H7 (cell line): ENCODE results near the gene STX8. TPM values are rescaled to one million over a fixed set of nuclear protein-coding genes. Genes with fewer than 3 reads are reported as not detected.

Source experiments
- DNase-seq: peaks from one replicate; pipeline ENCODE4 v3.0.0; 2012
- H3K27me3 ChIP-seq: 2 replicates; pipeline ENCODE4 v1.6.0; 2011; ENCODE audit warnings: mild to moderate bottlenecking, low read length; ENCODE audit not compliant: control insufficient read depth, insufficient read depth
- H3K36me3 ChIP-seq: replicated peaks from 2 replicates; pipeline ENCODE4 v1.5.1; 2011; ENCODE audit warnings: low read length; ENCODE audit not compliant: control insufficient read depth, insufficient read depth
- H3K4me3 ChIP-seq: 2 replicates; pipeline ENCODE4 v1.5.1; 2011; ENCODE audit warnings: low read depth, mild to moderate bottlenecking, control low read depth, low read length, moderate library complexity; ENCODE audit not compliant: insufficient read depth
- total RNA-seq: library from RNA; depleted of rRNA; stranded (reverse); fragments of >200 nt; shearing (Covaris generic); gene quantifications from 2 replicates; pipeline ENCODE4 v1.2.3, GENCODE V29; 2014

The STX8 gene
- total RNA-seq, 1 experiment from 2014 or later: 51.8 TPM

GRCh38 chr17:9253308-9253707, 322.3 kb downstream of the STX8 start:
- DNase-seq: no peak
- Histone ChIP-seq H3K36me3 (no peaks in the 10 kb centered on the region), H3K27me3 (no peaks in the 10 kb centered on the region), H3K4me3 (no peak overlapping the region)

GRCh38 chr17:9251273-9251672, 324.3 kb downstream of the STX8 start:
- Histone ChIP-seq H3K27me3 (no peaks in the 10 kb centered on the region), H3K36me3 (no peaks in the 10 kb centered on the region), H3K4me3 (no peak overlapping the region)
- DNase-seq: no peak

GRCh38 chr17:9249245-9249953, 326.2 kb downstream of the STX8 start:
- Histone ChIP-seq H3K4me3 (no peak overlapping the region), H3K27me3 (no peaks in the 10 kb centered on the region), H3K36me3 (no peaks in the 10 kb centered on the region)
- no peak for DNase-seq

GRCh38 chr17:9247401-9247938, 328.1 kb downstream of the STX8 start:
- Histone ChIP-seq H3K36me3 (no peaks in the 10 kb centered on the region), H3K4me3 (no peak overlapping the region), H3K27me3 (no peaks in the 10 kb centered on the region)
- DNase-seq: no peak

- Histone ChIP-seq H3K27me3 (peaks cover under 1% of the 10 kb centered on the region), H3K4me3 (no peak overlapping the region), H3K36me3 (no peaks in the 10 kb centered on the region)
- DNase-seq: peak; percentile 69
These were observed 331.3 kb downstream of the STX8 start for GRCh38 chr17:9244066-9245052.

- H3K27me3 ChIP-seq: peaks cover 3% of the 10 kb centered on the region
- no peak overlapping the region for H3K4me3 ChIP-seq
- DNase-seq: no peak
- H3K36me3 ChIP-seq: no peaks in the 10 kb centered on the region
These were observed 332.6 kb downstream of the STX8 start for GRCh38 chr17:9242983-9243382.

- H3K36me3 ChIP-seq: no peaks in the 10 kb centered on the region
- H3K27me3 ChIP-seq: peaks cover 3% of the 10 kb centered on the region
- peak; percentile 77 for DNase-seq
- no peak overlapping the region for H3K4me3 ChIP-seq
These were observed 333.1 kb downstream of the STX8 start for GRCh38 chr17:9242497-9242881.

GRCh38 chr17:9241774-9242496, 333.7 kb downstream of the STX8 start:
- H3K4me3 ChIP-seq: no peak overlapping the region
- H3K36me3 ChIP-seq: no peaks in the 10 kb centered on the region
- H3K27me3 ChIP-seq: peaks cover 3% of the 10 kb centered on the region
- DNase-seq: no peak

GRCh38 chr17:9241371-9241712, 334.3 kb downstream of the STX8 start:
- Histone ChIP-seq H3K36me3 (no peaks in the 10 kb centered on the region), H3K27me3 (peaks cover 3% of the 10 kb centered on the region), H3K4me3 (no peak overlapping the region)
- DNase-seq: peak; percentile 72

- peak overlapping the region; percentile 43 for H3K4me3 ChIP-seq
- DNase-seq: peak; percentile 85
- no peaks in the 10 kb centered on the region for H3K36me3 ChIP-seq
- peaks cover 3% of the 10 kb centered on the region for H3K27me3 ChIP-seq
These were observed 334.8 kb downstream of the STX8 start for GRCh38 chr17:9240659-9241370.

- Histone ChIP-seq H3K27me3 (peaks cover 3% of the 10 kb centered on the region), H3K4me3 (peak overlapping the region; percentile 45), H3K36me3 (no peaks in the 10 kb centered on the region)
- DNase-seq: peak; percentile 99
These were observed 335.6 kb downstream of the STX8 start for GRCh38 chr17:9239793-9240658.

- H3K27me3 ChIP-seq: peaks cover 3% of the 10 kb centered on the region
- H3K36me3 ChIP-seq: no peaks in the 10 kb centered on the region
- H3K4me3 ChIP-seq: peak overlapping the region; percentile 45
- DNase-seq: peak; percentile 73
These were observed 336.3 kb downstream of the STX8 start for GRCh38 chr17:9239246-9239792.
